Nephron (organoid): Measurements from ENCODE around the gene LINS1.
A peak's percentile ranks its signal among the peaks of the same experiment; 100 is the strongest.

Experiments used
- H3K27ac Mint-ChIP-seq, 3 experiments: 2 replicates each; pipeline ENCODE4 v1.8.0; 2020; ENCODE audit warnings: mixed read lengths in 3 of 3, mild to moderate bottlenecking in 2 of 3, moderate library complexity in 1 of 3
- H3K27me3 Mint-ChIP-seq: 2 replicates; pipeline ENCODE4 v1.8.0; 2021; ENCODE audit warnings: low read depth, mild to moderate bottlenecking, moderate library complexity, mixed read lengths
- H3K36me3 Mint-ChIP-seq: 2 replicates; pipeline ENCODE4 v1.8.0; 2020; ENCODE audit warnings: low read depth, mixed read lengths
- H3K4me1 Mint-ChIP-seq: 2 replicates; pipeline ENCODE4 v1.8.0; 2020; ENCODE audit warnings: mixed read lengths
- H3K4me3 Mint-ChIP-seq, 3 experiments: 2 replicates each; pipeline ENCODE4 v1.8.0; 2020; ENCODE audit warnings: mild to moderate bottlenecking in 3 of 3, mixed read lengths in 3 of 3, moderate library complexity in 2 of 3
- H3K9me3 Mint-ChIP-seq: 2 replicates; pipeline ENCODE4 v1.8.0; 2020; ENCODE audit warnings: mixed read lengths
- CTCF ChIP-seq, 3 experiments: fragments of 200-600 bp; sonication (generic); IDR thresholded peaks; one replicate each; pipeline ENCODE4 v1.5.0; 2021; ENCODE audit warnings: antibody characterized with exemption in 3 of 3; ENCODE audit not compliant: unreplicated experiment in 3 of 3

The LINS1 gene

GRCh38 chr15:100566850-100567628 is 34.9 kb downstream of the LINS1 start:
- peak overlapping the region in 1 of 3 experiments; percentile 50 for H3K27ac Mint-ChIP-seq

GRCh38 chr15:100565591-100565990 is 36.4 kb downstream of the LINS1 start:
- Mint-ChIP-seq H3K9me3 (no peaks in the 10 kb centered on the region), H3K4me3 (no peak overlapping the region), H3K27ac (no peak overlapping the region), H3K27me3 (no peaks in the 10 kb centered on the region), H3K4me1 (no peaks in the 10 kb centered on the region), H3K36me3 (peaks cover 10% of the 10 kb centered on the region)
- no peak for TF ChIP-seq CTCF (IDR thresholded peaks at IDR 0.05; ENCODE audit: unreplicated experiment in 3 of 3)

More at GRCh38 chr15:100566850-100567628, 34.9 kb downstream of the LINS1 start:
- no peaks in the 10 kb centered on the region for H3K4me1 Mint-ChIP-seq
- peaks cover 18% of the 10 kb centered on the region for H3K36me3 Mint-ChIP-seq
- no peaks in the 10 kb centered on the region for H3K9me3 Mint-ChIP-seq
- H3K4me3 Mint-ChIP-seq: no peak overlapping the region
- H3K27me3 Mint-ChIP-seq: no peaks in the 10 kb centered on the region
- no peak for TF ChIP-seq CTCF (IDR thresholded peaks at IDR 0.05; ENCODE audit: unreplicated experiment in 3 of 3)

- Mint-ChIP-seq H3K4me3 (no peak overlapping the region), H3K36me3 (peaks cover 24% of the 10 kb centered on the region), H3K27me3 (peaks cover 5% of the 10 kb centered on the region), H3K4me1 (no peaks in the 10 kb centered on the region), H3K9me3 (peaks cover 19% of the 10 kb centered on the region), H3K27ac (no peak overlapping the region)
- no peak for TF ChIP-seq CTCF (IDR thresholded peaks at IDR 0.05; ENCODE audit: unreplicated experiment in 3 of 3)
Observed at GRCh38 chr15:100560323-100560722, 41.7 kb downstream of the LINS1 start.

- Mint-ChIP-seq H3K4me3 (no peak overlapping the region), H3K27me3 (peaks cover 5% of the 10 kb centered on the region), H3K36me3 (peaks cover 34% of the 10 kb centered on the region), H3K27ac (no peak overlapping the region), H3K9me3 (peaks cover 27% of the 10 kb centered on the region), H3K4me1 (no peaks in the 10 kb centered on the region)
- no peak for TF ChIP-seq CTCF (IDR thresholded peaks at IDR 0.05; ENCODE audit: unreplicated experiment in 3 of 3)
Observed at GRCh38 chr15:100559330-100559729, 42.7 kb downstream of the LINS1 start.

GRCh38 chr15:100558771-100559254 is 43.2 kb downstream of the LINS1 start:
- peaks cover 31% of the 10 kb centered on the region for H3K9me3 Mint-ChIP-seq
- H3K4me3 Mint-ChIP-seq: no peak overlapping the region
- no peak overlapping the region for H3K27ac Mint-ChIP-seq
- H3K4me1 Mint-ChIP-seq: no peaks in the 10 kb centered on the region
- H3K27me3 Mint-ChIP-seq: peaks cover 5% of the 10 kb centered on the region
- no peak for TF ChIP-seq CTCF (IDR thresholded peaks at IDR 0.05; ENCODE audit: unreplicated experiment in 3 of 3)
- peaks cover 39% of the 10 kb centered on the region for H3K36me3 Mint-ChIP-seq

GRCh38 chr15:100553468-100553867 is 48.5 kb downstream of the LINS1 start:
- peaks cover 44% of the 10 kb centered on the region for H3K36me3 Mint-ChIP-seq
- peaks cover 5% of the 10 kb centered on the region for H3K27me3 Mint-ChIP-seq
- peaks cover 35% of the 10 kb centered on the region for H3K9me3 Mint-ChIP-seq
- no peak for TF ChIP-seq CTCF (IDR thresholded peaks at IDR 0.05; ENCODE audit: unreplicated experiment in 3 of 3)
- no peaks in the 10 kb centered on the region for H3K4me1 Mint-ChIP-seq
- no peak overlapping the region for H3K4me3 Mint-ChIP-seq
- no peak overlapping the region for H3K27ac Mint-ChIP-seq
